Measurements from ENCODE around the gene SST.

The SST gene

DNA sequence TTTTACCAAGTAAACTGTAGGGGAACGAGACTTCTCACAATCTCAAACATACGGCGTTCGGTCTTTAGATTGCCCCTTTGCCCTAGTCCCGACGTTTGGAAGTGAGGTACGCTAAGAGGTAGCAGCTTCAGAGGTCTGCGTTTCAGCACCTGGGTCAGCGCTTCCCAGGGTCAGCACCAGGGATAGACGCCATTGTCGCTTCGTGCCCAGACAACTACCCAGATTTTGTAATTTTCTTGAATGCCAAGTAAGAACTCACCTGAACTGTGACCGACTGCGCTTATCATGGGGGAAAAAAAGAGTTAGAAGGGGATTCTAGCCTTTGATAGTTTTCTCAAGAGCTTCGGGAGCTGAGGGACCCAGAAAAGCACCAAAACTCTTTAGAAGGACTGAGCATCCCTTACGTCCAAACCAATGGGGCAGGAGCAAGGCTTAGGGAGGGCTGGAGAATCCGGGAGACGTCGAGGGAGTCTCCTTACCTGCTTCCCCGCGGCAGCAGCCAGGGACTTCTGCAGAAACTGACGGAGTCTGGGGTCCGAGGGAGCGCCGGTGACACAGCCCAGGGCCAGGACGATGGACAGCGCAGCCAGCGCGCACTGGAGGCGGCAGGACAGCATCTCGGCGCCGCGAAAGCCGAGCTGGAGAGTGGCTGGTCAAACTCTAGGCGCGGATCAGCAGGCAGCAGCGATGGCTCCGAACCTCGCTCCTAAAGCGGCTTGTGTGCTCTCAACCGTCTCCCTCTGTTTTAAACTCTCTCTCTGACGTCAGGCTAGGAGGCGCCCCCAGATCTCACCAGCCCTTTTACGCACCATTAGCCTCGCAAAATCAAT is at the start of gene SST:
Gene SST, minus strand, starts transcription at position 720 of the 830 bp plus-strand sequence. Its CDS starts 103 bp downstream, at position 617.
- DNase-seq (ENCODE audit: low spot score): peak; percentile 85

DNA sequence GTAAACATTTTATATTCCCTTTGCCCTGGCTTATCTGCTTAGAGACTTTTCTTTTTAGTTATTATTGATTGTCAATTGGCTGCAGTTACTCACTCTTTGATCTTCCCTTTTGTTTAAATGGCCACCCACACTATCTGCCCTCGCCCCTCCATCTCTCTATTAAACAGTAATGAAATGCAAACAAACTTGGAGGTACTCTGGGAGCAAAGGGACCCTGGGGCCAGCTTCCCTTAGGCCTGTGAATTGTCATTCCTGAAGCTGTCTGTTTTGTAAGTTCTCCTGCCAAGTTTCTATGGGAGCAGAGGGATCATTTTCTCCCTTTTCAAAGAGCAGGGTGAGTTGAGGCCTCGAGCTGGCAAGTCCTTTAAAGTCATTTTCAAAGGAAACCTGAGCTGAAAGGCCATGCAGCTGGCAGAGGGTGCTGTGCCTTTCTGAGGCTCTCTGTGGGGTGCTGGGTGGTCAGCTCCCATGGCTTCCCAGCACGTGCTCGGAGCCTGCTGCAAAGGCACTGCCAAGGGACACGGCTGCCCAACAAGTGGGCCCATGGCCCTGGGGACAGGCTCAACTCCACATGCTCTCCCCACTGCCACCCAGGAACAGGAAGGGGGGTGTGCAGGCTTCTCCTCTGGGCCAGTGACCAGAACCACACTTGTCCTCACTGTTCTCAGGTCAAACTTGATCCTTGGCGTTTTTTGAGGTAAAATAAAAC is 49.6 kb upstream of the SST start:
- peak; percentile 37 for DNase-seq (ENCODE audit: low spot score)

DNA sequence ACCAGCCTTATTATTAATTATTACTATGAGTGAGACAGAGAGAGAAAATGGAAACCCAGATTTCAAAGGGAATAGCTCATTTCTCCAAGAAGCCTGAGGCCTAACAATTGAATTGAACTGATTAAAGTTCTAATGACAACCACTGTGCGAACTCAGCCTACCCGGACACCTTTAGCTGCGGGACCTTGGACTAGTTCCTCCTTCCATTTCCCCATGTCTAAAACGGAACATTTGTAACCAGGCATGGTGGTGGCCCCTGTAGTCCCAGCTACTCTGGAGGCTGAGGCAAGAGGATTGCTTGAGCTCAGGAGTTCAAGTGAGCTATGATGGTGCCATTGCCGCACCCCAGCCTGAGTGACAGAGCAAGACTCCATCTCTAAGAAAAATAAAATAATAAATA is 48.6 kb upstream of the SST start:
- DNase-seq (ENCODE audit: low spot score): no peak

DNA sequence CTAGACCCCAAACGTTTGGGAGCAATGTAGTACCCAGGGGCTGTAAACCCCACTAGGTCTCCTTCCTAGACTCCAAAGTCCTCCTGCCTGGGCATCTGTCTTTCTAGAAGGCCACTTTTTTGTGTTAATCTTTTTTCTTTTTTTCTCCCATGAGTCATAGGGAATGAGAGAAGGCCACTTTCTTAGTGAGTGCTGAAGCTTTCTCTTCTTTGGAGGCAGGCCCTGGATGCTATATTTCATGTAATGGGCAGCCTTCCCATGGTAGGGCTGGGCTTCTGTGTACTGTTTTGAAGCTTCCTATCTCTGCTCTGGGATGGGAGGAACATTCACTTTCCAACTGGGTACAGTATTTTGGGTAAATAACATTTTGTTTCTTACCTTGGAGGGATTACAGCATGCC is 47.4 kb upstream of the SST start:
- no peak for DNase-seq (ENCODE audit: low spot score)

DNA sequence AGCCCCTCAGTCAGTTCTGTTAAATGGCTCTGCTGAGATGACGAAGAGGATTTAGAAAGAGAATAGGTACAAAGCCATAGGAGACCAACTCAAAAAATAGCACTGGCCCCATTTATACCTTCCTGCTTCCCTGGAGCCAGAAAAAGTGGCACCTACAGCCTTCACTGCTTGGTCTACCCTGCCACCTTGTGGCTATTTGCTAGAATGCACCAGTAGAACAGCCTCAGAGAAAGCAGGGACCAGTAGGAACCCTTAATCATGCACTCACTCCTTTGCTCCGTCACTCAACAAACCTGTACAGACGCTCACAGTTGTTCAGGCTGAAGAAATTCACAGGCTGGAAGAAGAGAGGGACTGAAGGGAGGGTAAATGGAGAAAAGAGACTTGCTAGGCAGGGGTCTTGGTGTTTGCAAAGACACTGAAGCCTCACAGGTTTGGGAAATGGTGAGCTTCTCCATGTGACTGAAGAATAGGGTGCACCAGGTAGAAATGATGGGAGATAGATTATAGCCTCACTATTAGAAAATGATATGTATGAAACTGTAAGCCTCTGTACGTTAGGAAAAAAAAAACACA is 44.3 kb upstream of the SST start:
- DNase-seq (ENCODE audit: low spot score): peak; percentile 92

DNA sequence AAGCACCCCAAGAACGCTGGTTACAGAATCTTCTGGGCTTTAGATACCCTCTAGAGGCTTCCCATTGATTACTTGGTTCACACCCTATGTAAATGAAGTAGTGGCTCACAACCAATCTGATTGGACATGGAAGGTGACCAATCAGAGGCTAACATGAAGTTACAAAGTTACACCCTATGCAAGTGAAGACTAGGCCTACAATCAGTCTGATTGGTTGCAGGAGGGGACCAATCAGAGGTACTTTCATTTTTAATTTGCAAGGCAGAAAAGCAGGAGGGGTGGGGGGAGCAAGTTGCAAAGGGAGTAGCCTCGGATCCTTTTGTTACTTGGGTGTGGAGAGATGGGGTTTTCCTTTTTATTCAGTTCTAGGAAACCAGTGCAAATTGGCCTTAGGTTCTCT is 43.3 kb upstream of the SST start:
- DNase-seq (ENCODE audit: low spot score): no peak

DNA sequence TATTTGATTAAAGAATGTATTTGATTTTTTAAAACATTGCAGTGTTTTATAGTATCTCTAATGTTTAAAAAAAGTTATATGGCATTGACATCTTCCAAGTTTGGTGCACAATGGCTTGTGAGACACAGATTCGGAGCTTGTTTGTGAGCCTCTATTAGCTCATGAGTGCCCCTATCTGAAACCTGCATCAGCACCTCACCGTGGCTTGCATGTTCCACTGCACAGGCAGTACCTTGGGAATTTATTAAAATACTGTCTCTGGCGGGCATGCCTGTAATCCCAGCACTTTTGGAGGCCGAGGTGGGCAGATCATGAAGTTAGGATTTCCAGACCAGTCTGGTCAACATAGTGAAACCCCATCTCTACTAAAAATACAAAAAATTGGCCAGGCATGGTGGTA is 39.0 kb upstream of the SST start:
- DNase-seq (ENCODE audit: low spot score): peak; percentile 53

DNA sequence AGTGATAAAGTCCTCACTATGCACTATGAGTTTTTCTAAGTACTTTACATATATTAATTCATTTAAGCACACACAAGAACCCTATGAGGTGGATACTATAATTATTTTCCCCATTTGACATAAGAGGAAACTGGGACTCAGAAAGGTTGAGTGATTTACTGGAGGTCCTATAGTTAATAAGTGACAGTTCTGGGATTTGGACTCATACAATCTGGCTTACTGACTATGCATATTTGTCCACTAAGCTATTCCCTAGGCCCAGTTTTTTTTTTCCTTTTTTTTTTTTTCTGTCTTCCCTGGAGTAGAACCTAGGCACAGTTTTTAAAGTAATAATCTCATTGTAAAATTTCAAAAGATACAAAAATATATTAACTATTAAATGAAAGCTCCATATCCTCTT is 38.5 kb upstream of the SST start:
- no peak for DNase-seq (ENCODE audit: low spot score)

DNA sequence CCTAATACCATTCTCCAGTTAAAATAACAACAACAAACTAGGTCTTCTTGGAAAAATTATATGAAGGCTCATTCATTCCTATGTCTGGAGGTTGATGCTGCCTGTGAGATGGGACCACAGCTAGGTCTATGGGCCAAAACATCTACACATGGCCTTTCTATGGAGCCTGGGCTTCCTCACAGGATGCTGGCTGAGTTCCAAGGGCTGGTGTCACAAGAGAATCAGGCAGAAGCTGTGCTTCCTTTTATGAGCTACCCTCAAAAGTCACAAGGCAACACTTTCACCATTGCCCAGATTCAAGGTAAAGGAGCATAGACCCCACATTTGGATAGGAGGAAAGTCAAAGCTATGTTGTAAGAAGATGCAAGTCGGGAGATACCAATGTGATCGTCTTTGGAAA is 36.8 kb upstream of the SST start:
- DNase-seq (ENCODE audit: low spot score): no peak

DNA sequence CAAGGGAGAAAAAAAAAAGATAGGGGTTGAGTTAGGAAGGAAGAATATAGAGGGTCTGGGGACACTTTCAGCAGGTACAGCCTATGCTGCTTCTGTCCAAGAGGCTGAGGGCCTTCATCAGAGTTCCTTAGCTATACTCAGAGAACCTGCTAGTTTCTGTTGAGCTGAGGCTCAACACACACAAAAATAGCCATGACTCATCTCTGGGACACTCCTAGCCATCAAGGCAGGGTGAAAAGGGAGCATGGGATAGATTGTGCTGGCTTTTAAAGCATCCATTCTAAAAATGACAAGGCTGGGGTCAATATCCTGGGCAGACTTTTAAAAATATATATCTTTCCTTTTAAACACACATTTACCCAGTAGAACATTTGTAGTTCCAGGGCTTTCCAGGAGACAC is 35.0 kb upstream of the SST start:
- DNase-seq (ENCODE audit: low spot score): no peak

DNA sequence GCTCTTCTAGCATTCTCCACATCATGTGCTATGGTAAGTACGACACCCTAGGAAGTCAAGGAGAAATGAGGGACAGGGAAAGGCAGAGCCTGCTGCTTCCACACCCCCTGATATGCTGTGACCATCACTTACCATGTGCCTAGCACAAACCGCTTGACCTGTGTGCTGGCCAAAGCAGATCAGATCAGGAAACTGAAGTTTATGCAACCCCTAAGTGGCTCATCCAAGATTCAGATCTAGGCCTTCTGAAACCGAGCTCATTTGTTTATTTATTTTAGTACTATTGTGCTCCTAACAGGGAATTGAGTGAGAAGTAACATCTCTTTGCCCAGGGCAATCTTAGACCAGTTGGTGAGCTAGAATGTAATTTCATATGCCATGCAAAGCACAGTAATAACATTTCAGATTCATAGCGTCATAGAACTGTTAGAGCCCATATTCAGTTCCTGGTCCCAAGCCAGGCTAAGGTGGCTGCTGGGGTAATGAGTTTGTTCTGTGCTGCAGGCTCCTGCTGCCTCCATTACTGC is 32.4 kb upstream of the SST start, which contains the start of gene RTP2:
Gene RTP2, minus strand, starts transcription at position 51 of the 527 bp plus-strand sequence. CDS start 429 bp downstream, outside the sequence.
- DNase-seq (ENCODE audit: low spot score): no peak

DNA sequence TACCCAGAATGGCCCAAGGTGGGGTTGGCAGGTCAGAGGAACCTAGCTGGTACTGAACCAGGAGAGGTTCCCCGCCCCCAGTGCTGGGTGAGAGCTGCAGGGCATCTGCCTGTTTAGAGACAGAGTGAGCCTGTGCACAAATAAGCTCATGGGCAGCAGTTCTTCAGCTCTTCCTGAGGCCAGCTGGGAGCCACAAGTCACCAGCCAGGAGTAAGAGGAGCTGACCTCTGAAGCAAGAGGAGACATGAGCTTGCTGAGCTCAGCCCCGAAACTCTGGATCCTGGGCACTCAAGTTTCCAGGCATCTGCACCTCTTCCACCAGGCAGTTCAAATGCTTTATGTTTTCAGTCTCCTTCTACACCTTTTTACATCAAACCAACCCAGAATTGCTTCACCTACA is 30.1 kb upstream of the SST start:
- DNase-seq (ENCODE audit: low spot score): no peak

DNA sequence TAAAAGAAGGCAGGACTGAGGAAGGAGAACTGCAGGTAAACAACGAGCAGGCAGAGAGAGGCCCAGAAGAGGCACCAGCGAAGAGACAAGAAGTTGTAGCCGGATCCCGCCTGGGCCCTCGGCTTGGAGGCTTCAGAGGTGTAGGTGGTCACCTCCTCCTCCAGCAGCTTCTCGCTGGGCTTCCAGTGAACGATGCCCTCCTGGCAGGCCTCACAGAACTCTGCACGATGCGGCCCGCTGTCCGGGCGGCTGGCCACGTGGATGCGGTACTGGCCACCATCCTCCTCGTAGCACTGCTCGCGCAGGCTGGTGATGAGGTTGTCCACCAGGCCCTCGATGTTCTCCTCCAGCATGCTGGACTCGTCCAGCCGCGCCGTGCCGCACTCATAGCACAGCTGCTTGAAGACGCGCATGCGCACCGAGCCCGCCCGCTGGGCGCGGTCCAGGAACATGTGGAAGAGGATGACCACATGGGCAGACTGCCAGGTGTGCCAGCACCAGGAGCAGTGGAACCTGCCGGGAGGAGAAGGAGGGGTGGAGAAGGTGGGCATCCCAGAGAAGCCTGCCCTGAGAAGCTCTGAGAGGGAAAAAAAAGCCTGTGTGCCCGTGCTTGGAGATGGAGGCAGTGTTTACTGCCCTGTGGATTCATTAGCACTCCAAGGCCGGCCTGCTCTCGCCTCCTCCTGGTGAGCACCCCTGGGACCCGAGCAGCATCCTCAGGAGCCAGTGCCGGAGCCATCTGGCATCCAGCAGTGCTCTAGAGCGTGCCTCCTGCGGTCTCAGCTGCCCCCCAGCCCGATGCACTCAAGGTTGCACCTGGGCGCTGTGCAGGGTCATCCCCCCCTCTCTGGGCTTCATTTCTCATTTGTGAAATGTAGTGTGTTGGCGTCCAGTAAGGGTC is 28.6 kb upstream of the SST start:
- DNase-seq (ENCODE audit: low spot score): no peak

DNA sequence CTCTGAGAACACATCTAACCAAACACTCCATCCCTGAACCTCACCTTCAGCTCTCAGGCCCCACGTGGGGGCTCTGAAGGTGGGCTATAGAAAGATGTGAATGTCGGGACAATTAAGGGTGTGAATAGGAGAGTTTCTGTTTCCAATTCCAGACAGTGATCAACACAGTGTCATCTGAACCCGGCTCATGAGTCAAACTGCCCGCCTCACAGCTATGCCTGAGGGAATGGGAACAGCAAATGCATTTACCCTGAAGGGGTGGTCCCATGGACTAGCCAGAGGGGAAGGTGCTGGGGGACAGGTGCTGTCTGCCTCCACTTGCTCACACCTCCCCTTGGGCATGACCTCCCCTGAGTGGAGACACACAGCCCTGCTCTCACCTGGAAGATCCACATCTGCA is 25.8 kb upstream of the SST start:
- no peak for DNase-seq (ENCODE audit: low spot score)

DNA sequence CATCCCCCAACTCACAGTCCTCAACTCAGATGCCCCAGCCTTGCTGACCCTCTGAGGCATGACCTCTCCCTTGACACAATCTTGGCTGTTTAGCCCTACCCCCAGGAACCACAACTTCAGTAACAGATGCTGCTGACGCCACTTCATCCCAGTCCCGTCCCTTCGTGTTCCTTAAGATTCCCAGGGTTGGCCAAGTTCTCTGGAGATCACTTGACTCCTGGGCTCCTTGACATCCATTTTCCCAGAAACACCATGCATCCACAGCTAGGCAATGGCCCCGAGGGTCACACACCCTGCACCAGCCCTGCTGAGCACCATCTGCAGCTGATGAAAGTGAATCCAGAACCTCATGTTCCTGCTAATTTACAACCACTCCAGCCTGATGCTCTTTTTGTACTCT is 25.3 kb upstream of the SST start:
- no peak for DNase-seq (ENCODE audit: low spot score)

DNA sequence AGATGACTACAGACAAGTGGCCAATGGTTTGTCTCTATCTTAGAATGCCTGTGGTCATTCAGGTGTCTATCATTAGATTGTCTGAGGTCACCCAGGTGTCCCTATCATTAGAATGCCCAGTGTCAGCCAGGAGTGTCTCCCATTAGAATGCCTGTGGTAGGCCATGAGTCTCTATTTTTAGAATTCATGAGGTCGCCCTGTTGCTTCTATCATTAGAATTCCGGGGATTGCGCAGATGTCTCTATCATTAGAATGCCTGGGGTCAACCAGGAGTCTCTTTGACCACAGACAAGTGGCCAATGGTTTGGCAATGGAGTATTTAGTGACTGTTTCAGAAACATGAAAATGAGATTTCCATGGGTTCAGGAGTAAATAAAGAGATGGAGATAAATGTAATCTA is 24.6 kb upstream of the SST start:
- no peak for DNase-seq (ENCODE audit: low spot score)

DNA sequence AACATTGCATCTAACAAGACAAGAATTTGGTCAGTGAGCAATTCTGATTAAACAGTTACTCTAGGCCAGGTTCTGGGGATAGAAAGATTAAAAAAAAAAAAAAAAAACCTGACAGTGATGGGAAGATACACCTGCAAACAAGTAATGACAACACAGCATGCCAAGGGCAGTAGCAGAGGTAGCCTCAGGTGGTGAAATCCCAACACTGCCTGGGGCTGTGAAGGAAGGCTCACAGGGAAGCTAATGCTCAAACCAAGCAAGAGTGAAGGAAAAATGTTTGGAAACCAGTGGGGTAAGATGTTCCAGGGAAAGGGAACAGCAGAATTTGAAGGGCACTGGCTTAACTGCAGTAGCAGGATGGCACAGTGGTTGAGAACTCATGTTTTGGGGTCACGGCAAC is 23.2 kb upstream of the SST start:
- DNase-seq (ENCODE audit: low spot score): no peak

DNA sequence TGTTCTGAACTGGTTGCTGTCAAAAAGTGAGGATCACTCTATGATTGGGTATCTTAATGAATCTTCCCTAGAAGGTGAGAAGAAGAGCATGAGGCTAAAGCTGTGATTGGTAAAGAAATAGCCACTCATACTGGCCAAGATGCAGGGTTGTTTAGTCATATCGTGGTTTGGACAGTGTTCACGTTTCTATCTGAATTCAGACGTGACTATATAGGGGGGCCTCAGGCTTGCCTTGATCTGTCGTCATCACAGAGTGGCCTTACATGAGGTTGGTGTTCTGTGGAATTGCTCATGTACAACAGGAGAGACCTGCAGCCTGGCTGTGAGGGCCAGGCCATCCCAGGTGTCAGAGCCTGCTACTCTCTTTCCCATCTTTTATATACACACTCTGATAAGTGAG is 19.8 kb upstream of the SST start:
- no peak for DNase-seq (ENCODE audit: low spot score)

DNA sequence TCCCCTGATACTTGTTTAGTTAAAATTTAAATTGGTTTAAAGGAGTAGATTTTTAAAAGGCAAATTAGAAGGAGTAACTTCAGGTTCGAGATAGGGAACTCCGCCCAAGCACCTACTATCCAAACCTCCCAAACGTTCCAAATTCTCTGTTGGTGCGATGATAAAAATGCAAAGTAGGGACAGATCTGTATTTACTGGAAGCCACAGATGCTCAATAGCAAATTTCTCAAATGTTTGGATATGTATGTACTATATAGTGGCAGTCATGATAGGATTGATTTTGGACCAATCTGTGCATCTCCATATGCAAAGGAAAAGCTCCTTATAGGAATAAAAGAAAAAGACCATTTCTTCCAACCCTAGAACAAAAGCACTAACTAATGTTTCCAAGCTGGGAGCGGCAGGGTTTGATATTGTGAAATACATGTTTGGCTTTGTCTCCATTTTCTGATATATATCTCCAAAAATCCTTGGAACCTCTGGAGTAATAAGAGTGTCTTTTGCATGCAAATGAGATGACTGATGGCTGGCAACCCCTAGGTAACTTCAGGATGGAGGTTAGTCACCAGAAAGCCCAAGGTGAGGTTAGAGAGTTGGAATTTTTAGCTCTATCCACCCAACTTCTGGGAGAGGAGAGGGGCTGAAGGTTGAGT is 16.6 kb upstream of the SST start:
- DNase-seq (ENCODE audit: low spot score): no peak

DNA sequence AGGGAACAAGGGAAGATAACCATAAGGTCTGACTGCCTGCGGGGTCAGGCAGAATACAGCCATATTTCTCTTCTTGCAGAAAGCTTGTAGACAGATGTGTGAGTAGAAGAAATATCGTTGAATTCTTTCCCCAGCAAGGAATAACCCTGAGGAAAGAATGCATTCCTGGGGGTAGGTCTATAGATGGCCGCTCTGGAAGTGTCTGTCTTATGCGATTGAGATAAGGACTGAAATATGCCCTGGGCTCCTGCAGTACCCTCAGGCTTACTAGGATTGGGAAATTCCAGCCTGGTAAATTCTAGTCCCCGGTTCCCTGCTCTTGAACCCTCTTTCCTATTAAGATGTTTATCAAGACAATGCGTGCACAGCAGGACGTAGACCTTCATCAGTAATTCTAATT is 15.8 kb upstream of the SST start:
- DNase-seq (ENCODE audit: low spot score): no peak

DNA sequence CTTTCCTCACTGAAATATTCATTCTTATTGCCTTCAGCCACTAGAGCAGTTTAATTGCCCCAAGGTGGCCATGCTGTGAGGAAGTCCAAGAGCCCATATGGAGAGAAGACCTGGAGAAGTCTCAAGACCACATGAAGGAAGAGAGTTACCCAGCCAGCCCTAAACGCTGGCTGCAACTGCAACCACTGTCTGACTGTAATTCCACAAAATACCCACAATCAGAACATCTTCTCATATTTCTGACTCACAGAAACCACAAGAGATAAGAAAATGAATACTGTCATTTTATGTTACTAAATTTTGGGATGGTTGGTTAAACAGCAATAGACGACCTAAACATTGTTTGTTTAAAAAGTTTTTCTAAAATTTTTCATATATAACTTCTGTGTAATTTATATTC is 14.7 kb upstream of the SST start:
- DNase-seq (ENCODE audit: low spot score): no peak

Data from iPS-NIHi11 (cell line).